Karpas-422 (cell line): ENCODE data around the gene TECTB. TPM values are rescaled to one million over a fixed set of nuclear protein-coding genes. Genes with fewer than 3 reads are reported as not detected.
"Not testable (repeated sequence)": the region's sequence is repeated elsewhere in the genome, so short reads cannot be mapped to it uniquely, and the experiment has no call there.

ENCODE experiments used
- DNase-seq: peaks from one replicate; pipeline ENCODE4 v3.0.0-alpha.2; 2015
- H2AFZ ChIP-seq: fragments of 200-600 bp; sonication (generic); 2 replicates; pipeline ENCODE4 v1.6.1; 2014; ENCODE audit warnings: antibody characterized with exemption, low read length, mixed read lengths
- H3K27ac ChIP-seq: fragments of 200-600 bp; sonication (generic); 2 replicates; pipeline ENCODE4 v1.5.1; 2014; ENCODE audit warnings: mild to moderate bottlenecking, low read length, moderate library complexity
- H3K27me3 ChIP-seq: fragments of 200-600 bp; sonication (generic); 2 replicates; pipeline ENCODE4 v1.6.1; 2014; ENCODE audit warnings: low read length, mixed read lengths
- H3K36me3 ChIP-seq: fragments of 200-600 bp; sonication (generic); 2 replicates; pipeline ENCODE4 v1.6.1; 2014; ENCODE audit warnings: low read length, mixed read lengths; ENCODE audit not compliant: insufficient read depth
- H3K4me1 ChIP-seq: fragments of 200-600 bp; sonication (generic); 2 replicates; pipeline ENCODE4 v1.6.1; 2014; ENCODE audit warnings: mild to moderate bottlenecking, low read length, mixed read lengths
- H3K4me2 ChIP-seq: fragments of 200-600 bp; sonication (generic); 2 replicates; pipeline ENCODE4 v1.6.1; 2014; ENCODE audit warnings: low read length, low read depth, mild to moderate bottlenecking; ENCODE audit not compliant: poor library complexity, severe bottlenecking
- H3K4me3 ChIP-seq: fragments of 200-600 bp; sonication (generic); 2 replicates; pipeline ENCODE4 v1.5.1; 2014; ENCODE audit warnings: mild to moderate bottlenecking, antibody characterized with exemption, low read length, mixed read lengths
- H3K79me2 ChIP-seq: fragments of 200-600 bp; sonication (generic); 2 replicates; pipeline ENCODE4 v1.6.1; 2014; ENCODE audit warnings: mild to moderate bottlenecking, low read length, mixed read lengths
- H3K9ac ChIP-seq: fragments of 200-600 bp; sonication (generic); 2 replicates; pipeline ENCODE4 v1.6.0; 2014; ENCODE audit warnings: low read length
- H3K9me2 ChIP-seq: fragments of 200-600 bp; sonication (generic), shearing (Covaris generic); replicated peaks from 2 replicates; pipeline ENCODE4 v1.6.0; 2014; ENCODE audit warnings: mild to moderate bottlenecking, low read length, moderate library complexity; ENCODE audit not compliant: insufficient read depth
- H3K9me3 ChIP-seq: fragments of 300-700, 200-600 bp; sonication (generic); 2 replicates; pipeline ENCODE4 v1.6.1; 2014; ENCODE audit warnings: low read length, mixed read lengths
- H4K20me1 ChIP-seq: fragments of 200-600 bp; sonication (generic); 2 replicates; pipeline ENCODE4 v1.6.1; 2014; ENCODE audit warnings: mild to moderate bottlenecking, antibody characterized with exemption, low read length, low read depth; ENCODE audit not compliant: insufficient read depth
- total RNA-seq: library from RNA; depleted of rRNA; stranded (reverse); fragments of >200 nt; shearing (Covaris generic); gene quantifications from 2 replicates; pipeline ENCODE4 v1.2.3, GENCODE V29; 2014; ENCODE audit warnings: low replicate concordance

Gene TECTB
- total RNA-seq, 1 experiment from 2014 or later: not detected

DNA sequence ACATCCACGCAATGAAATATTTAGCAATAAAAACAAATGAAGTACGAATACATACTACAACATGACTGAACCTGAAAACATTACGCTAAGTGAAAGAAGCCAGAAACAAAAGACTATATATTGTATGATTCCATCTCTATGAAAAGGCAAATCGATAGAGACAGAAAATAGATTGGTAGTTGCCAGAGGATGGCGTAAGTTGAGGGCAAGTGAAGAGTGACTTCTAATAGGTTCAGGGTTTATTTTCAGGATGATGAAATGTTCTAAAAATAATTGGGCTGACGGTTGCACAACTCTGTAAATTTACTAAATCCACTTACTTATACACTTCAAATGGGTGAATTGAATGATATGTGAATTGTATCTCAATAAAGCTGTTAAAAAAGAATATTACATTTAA is 39.5 kb upstream of the TECTB start:
- Histone ChIP-seq H3K36me3 (peaks cover 6% of the 10 kb centered on the region; the same call in 1 of the 2 replicates), H3K27me3 (no peaks in the 10 kb centered on the region), H3K9me3 (peaks cover 18% of the 10 kb centered on the region), H3K9me2 (no peaks in the 10 kb centered on the region), H4K20me1 (no peaks in the 10 kb centered on the region), H2AFZ (no peak overlapping the region), H3K79me2 (no peaks in the 10 kb centered on the region), H3K4me2 (no peak overlapping the region), H3K4me3 (no peak overlapping the region), H3K27ac (no peak overlapping the region), H3K4me1 (0 out of 2 replicates have a peak, but pooled peaks cover 4% of the 10 kb centered on the region), H3K9ac (no peak overlapping the region)
- no peak for DNase-seq

DNA sequence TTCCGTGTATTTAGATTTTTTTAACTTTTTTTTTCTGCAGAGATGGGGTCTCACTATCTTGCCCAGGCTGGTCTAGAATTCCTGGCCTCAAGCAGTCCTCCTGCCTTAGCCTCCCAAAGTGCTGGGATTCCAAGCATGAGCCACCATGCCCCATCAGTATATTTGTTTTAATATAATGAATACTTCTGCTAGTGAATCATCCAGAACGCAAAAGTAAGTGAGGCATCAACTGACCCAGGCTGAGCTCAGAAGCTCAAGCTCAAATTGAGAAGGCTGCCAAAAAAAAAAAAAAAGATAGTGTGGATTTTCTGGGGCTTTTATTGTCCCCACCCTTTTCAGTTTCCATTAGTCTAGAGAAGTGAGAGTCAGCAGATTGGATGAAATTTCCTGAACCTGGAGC is 39.0 kb upstream of the TECTB start:
- DNase-seq: no peak
- Histone ChIP-seq H3K4me3 (no peak overlapping the region), H3K9me3 (peaks cover 20% of the 10 kb centered on the region), H4K20me1 (no peaks in the 10 kb centered on the region), H3K4me2 (no peak overlapping the region), H3K27me3 (no peaks in the 10 kb centered on the region), H2AFZ (no peak overlapping the region), H3K79me2 (no peaks in the 10 kb centered on the region), H3K9me2 (no peaks in the 10 kb centered on the region), H3K36me3 (peaks cover 6% of the 10 kb centered on the region; the same call in 1 of the 2 replicates), H3K4me1 (0 out of 2 replicates have a peak, but pooled peaks cover 4% of the 10 kb centered on the region), H3K27ac (no peak overlapping the region), H3K9ac (no peak overlapping the region)

DNA sequence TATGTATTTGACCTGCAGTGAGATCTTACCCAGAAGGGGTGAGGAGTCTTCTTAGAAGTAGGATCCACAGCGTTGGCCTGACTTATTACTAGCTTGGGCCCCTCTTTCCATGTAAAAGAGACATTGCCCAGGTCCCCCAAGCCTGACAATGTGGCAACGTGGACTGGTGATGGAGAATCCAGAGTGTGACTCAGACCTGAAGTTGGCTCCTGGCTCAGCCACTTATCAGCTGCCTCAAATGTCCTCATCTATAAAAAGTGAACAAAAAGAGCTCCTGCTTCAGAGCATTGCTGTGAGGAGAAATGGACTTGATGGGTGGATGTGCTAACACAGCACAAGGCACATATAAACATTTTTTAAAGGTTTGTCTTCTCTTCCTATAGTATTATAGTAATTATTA is 35.4 kb upstream of the TECTB start:
- no peak overlapping the region for H3K4me3 ChIP-seq
- no peaks in the 10 kb centered on the region for H3K9me2 ChIP-seq
- H3K9me3 ChIP-seq: peaks cover 8% of the 10 kb centered on the region
- H3K4me1 ChIP-seq: 0 out of 2 replicates have a peak, but pooled peaks cover 4% of the 10 kb centered on the region
- H3K4me2 ChIP-seq: no peak overlapping the region
- no peak overlapping the region for H3K27ac ChIP-seq
- H3K79me2 ChIP-seq: no peaks in the 10 kb centered on the region
- no peak overlapping the region for H3K9ac ChIP-seq
- H2AFZ ChIP-seq: no peak overlapping the region
- DNase-seq: no peak
- H4K20me1 ChIP-seq: no peaks in the 10 kb centered on the region
- no peaks in the 10 kb centered on the region for H3K36me3 ChIP-seq
- no peaks in the 10 kb centered on the region for H3K27me3 ChIP-seq

DNA sequence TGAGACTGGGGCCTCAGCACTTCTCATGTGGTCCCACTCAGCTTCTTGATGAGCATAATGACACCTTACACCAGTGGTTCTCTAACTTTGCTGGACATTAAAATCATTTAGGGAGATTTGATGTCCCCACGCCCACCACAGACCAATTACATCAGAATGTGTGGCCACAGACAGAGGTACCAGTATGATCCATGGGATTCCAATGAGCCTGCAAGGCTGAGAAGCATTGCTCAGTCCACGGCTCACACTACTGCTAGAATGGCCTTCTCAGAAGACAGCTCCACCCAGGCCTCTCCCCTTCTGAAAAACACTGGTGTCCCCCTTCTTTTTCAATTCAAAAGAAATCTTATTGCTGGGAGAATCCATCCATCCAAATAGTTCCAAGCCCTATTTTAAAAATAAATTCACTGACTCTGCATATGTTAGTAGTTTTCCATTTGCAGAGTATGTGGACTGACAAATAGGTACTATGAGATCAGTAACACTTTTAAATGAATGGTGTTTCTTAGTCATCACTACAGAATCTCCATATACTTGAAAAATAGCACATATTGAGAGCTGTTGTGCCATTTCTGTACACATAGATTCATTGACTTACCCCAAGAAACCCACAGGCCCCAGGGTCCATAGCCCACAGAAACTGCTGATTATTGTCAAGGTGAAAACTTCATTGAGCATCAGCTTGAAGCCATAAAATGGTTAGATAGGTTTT is 34.5 kb upstream of the TECTB start:
- H3K27me3 ChIP-seq: no peaks in the 10 kb centered on the region
- no peak overlapping the region for H3K4me2 ChIP-seq
- no peaks in the 10 kb centered on the region for H3K9me2 ChIP-seq
- H3K4me3 ChIP-seq: no peak overlapping the region
- DNase-seq: no peak
- no peak overlapping the region for H3K9ac ChIP-seq
- H3K79me2 ChIP-seq: no peaks in the 10 kb centered on the region
- no peaks in the 10 kb centered on the region for H4K20me1 ChIP-seq
- H3K9me3 ChIP-seq: peaks cover 8% of the 10 kb centered on the region
- no peak overlapping the region for H3K27ac ChIP-seq
- H3K36me3 ChIP-seq: no peaks in the 10 kb centered on the region
- 0 out of 2 replicates have a peak, but pooled peaks cover under 1% of the 10 kb centered on the region for H3K4me1 ChIP-seq
- no peak overlapping the region for H2AFZ ChIP-seq

DNA sequence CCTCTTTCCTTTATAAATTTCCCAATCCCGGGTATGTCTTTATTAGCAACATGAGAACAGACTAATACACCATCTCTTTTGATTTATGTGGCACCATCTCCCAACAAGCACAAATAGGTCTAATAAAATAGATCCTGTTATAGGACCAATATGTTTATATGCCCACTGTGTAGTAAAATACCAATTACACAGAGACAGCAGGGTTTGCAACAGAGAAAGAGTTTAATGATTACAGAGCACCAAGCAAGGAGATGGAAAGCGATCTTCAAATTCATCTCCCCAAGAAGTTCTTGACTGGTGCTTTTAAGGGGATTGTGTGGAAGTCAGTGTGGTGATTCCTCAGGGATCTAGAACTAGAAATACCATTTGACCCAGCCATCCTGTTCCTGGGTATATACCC is 33.5 kb upstream of the TECTB start:
- H3K9ac ChIP-seq: no peak overlapping the region
- H3K9me2 ChIP-seq: no peaks in the 10 kb centered on the region
- H4K20me1 ChIP-seq: no peaks in the 10 kb centered on the region
- H3K27ac ChIP-seq: no peak overlapping the region
- no peak overlapping the region for H2AFZ ChIP-seq
- no peaks in the 10 kb centered on the region for H3K27me3 ChIP-seq
- DNase-seq: no peak
- H3K9me3 ChIP-seq: peaks cover 8% of the 10 kb centered on the region
- H3K4me3 ChIP-seq: no peak overlapping the region
- no peaks in the 10 kb centered on the region for H3K79me2 ChIP-seq
- H3K4me2 ChIP-seq: no peak overlapping the region
- H3K36me3 ChIP-seq: no peaks in the 10 kb centered on the region
- H3K4me1 ChIP-seq: no peaks in the 10 kb centered on the region

DNA sequence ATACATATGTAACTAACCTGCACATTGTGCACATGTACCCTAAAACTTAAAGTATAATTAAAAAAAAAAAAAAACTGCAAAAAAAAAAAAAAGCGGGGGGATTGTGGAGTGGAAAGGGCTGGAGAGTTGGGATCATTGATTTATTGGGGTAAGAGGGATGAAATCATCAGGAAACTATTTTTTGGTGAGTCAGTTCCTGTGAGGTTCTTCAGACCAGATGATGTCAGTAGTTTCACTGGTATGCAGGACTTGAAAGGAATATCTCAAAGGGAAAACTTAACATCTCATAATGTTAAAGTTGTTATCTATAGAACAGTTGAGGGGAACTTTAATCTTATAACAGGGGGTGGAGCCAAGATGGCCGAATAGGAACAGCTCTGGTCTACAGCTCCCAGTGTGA is 32.6 kb upstream of the TECTB start:
- no peak for DNase-seq
- Histone ChIP-seq H3K4me1 (no peaks in the 10 kb centered on the region), H3K79me2 (no peaks in the 10 kb centered on the region), H2AFZ (no peak overlapping the region), H3K9me3 (peaks cover 8% of the 10 kb centered on the region), H3K4me2 (no peak overlapping the region), H3K27ac (no peak overlapping the region), H4K20me1 (no peaks in the 10 kb centered on the region), H3K4me3 (no peak overlapping the region), H3K9ac (no peak overlapping the region), H3K9me2 (no peaks in the 10 kb centered on the region), H3K27me3 (no peaks in the 10 kb centered on the region), H3K36me3 (no peaks in the 10 kb centered on the region)

DNA sequence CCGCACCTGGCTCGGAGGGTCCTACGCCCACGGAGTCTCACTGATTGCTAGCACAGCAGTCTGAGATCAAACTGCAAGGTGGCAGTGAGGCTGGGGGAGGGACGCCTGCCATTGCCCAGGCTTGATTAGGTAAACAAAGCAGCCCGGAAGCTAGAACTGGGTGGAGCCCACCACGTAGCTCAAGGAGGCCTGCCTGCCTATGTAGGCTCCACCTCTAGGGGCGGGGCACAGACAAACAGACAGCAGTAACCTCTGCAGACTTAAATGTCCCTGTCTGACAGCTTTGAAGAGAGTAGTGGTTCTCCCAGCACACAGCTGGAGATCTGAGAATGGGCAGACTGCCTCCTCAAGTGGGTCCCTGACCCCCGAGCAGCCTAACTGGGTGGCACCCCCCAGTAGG is 32.0 kb upstream of the TECTB start:
- not testable (repeated sequence) for H3K9me2 ChIP-seq, H3K4me1 ChIP-seq, H3K27ac ChIP-seq, H2AFZ ChIP-seq, H3K4me2 ChIP-seq, H3K27me3 ChIP-seq, H3K9me3 ChIP-seq, H3K9ac ChIP-seq, H3K79me2 ChIP-seq, H4K20me1 ChIP-seq, H3K4me3 ChIP-seq, H3K36me3 ChIP-seq
- peak; percentile 60 for DNase-seq

DNA sequence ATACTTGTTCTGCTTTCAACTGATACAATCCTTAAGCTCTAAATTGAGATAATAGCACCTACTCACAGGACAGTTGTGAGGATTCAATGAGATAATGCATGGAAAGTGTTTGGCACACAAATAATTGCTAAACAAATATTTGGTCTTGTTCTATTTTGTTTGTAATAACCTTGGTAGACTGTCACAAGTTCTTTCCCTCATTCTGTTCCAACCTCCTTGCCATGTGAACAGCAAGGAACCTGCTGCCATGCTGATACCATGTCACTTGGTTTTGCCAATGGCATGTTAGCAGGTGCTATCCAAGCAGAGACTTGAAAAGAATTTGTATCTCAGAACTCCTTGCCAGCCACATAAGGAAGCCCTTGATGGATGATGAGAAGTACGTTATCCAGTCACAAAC is 24.8 kb upstream of the TECTB start:
- DNase-seq: no peak
- no peak overlapping the region for H3K4me3 ChIP-seq
- no peak overlapping the region for H3K4me2 ChIP-seq
- H3K79me2 ChIP-seq: no peaks in the 10 kb centered on the region
- H3K4me1 ChIP-seq: peaks cover 10% of the 10 kb centered on the region
- H3K9ac ChIP-seq: no peak overlapping the region
- H2AFZ ChIP-seq: no peak overlapping the region
- no peaks in the 10 kb centered on the region for H4K20me1 ChIP-seq
- no peaks in the 10 kb centered on the region for H3K27me3 ChIP-seq
- H3K27ac ChIP-seq: no peak overlapping the region
- H3K9me2 ChIP-seq: no peaks in the 10 kb centered on the region
- H3K36me3 ChIP-seq: no peaks in the 10 kb centered on the region
- no peaks in the 10 kb centered on the region for H3K9me3 ChIP-seq
